Breast epithelium (tissue), 4 donors: ENCODE measurements around the gene BMAL1. TPM values are rescaled to one million over a fixed set of nuclear protein-coding genes. Genes with fewer than 3 reads are reported as not detected.

ENCODE experiments used
- DNase-seq, 2 donors: peaks; one replicate each; pipeline ENCODE4 v3.0.0-alpha.2; 2019; ENCODE audit warnings: low spot score in 2 of 2
- H3K27ac ChIP-seq, 2 donors: fragments of 200-600 bp; sonication (generic) in 1 of 2; one replicate each; pipeline ENCODE4 v1.5.1; 2016 to 2019; ENCODE audit warnings: mild to moderate bottlenecking in 1 of 2
- H3K27me3 ChIP-seq, 2 donors: fragments of 200-600 bp; sonication (generic) in 1 of 2; one replicate each; pipeline versions ENCODE4 v1.5.1 to v1.6.0; 2017 to 2019; ENCODE audit warnings: control low read depth in 1 of 2, mild to moderate bottlenecking in 1 of 2
- H3K36me3 ChIP-seq: fragments of 200-600 bp; one replicate; pipeline ENCODE4 v1.5.1; 2019
- H3K4me1 ChIP-seq, 2 donors: fragments of 200-600 bp; sonication (generic); one replicate each; pipeline ENCODE4 v1.5.1; 2016 to 2019; ENCODE audit warnings: control low read depth in 1 of 2
- H3K4me3 ChIP-seq, 3 donors: fragments of 200-600 bp; sonication (generic); 1 replicate in 2 of 3; 2 replicates in 1 of 3; pipeline ENCODE4 v1.5.1; 2016 to 2019; ENCODE audit warnings: mild to moderate bottlenecking in 3 of 3, moderate library complexity in 2 of 3
- H3K9me3 ChIP-seq, 2 donors: fragments of 200-600 bp; sonication (generic) in 1 of 2; one replicate each; pipeline ENCODE4 v1.5.1; 2016 to 2019; ENCODE audit warnings: control low read depth in 1 of 2
- CTCF ChIP-seq, 3 donors: fragments of 450-650 bp; IDR thresholded peaks; one replicate each; pipeline ENCODE4 v1.5.1; 2016 to 2017; ENCODE audit warnings: antibody characterized with exemption in 3 of 3, mild to moderate bottlenecking in 3 of 3, moderate library complexity in 3 of 3
- POLR2A ChIP-seq: fragments of 450-650 bp; IDR thresholded peaks from one replicate; pipeline ENCODE4 v1.6.1; 2016; ENCODE audit warnings: antibody characterized with exemption, mild to moderate bottlenecking, moderate library complexity
- POLR2AphosphoS5 ChIP-seq, 3 donors: sonication (generic); formaldehyde crosslinking; IDR thresholded peaks; one replicate each; pipeline ENCODE4 v1.6.1; 2017; ENCODE audit warnings: antibody characterized with exemption in 3 of 3
- intact Hi-C: fragments of 100-400 bp; cut with DNase I; formaldehyde crosslinking; loops from one replicate; pipeline ENCODE4 v1.15.1; 2023; ENCODE audit warnings: low total_unique reads
- total RNA-seq, 3 donors: library from RNA; depleted of rRNA; stranded (reverse); fragments of >200 nt; gene quantifications; one replicate each; pipeline ENCODE4 v1.1.0, GENCODE V29; 2016

BMAL1 gene
- total RNA-seq, 3 donors from 2014 or later, result 42.0 to 57.5 (median 48.8) TPM

GRCh38 chr11:13335319-13335718 lies 57.7 kb downstream of the BMAL1 start:
- Histone ChIP-seq H3K4me1 (peaks cover 9 to 31% of the 10 kb centered on the region in 2 donors), H3K27ac (no peak overlapping the region), H3K9me3 (no peaks in the 10 kb centered on the region), H3K27me3 (no peaks in the 10 kb centered on the region), H3K36me3 (no peaks in the 10 kb centered on the region), H3K4me3 (no peak overlapping the region)
- peak in 1 of 2 donors; percentile 52 for DNase-seq
- intact Hi-C loops, result no loop called here
- TF ChIP-seq POLR2A (no peak), CTCF (IDR thresholded peaks at IDR 0.05) (peak; percentile 53 to 74 (median 68)), POLR2AphosphoS5 (IDR thresholded peaks at IDR 0.05) (no peak)

- DNase-seq, result no peak
- H3K9me3 ChIP-seq, result no peaks in the 10 kb centered on the region
- H3K4me1 ChIP-seq, result peaks cover 9 to 30% of the 10 kb centered on the region in 2 donors
- H3K4me3 ChIP-seq, result no peak overlapping the region
- H3K27ac ChIP-seq, result peak overlapping the region; percentile 29 to 48
- TF ChIP-seq CTCF (IDR thresholded peaks at IDR 0.05), result no peak
- no peak for TF ChIP-seq POLR2A
- no peak for TF ChIP-seq POLR2AphosphoS5 (IDR thresholded peaks at IDR 0.05)
- H3K27me3 ChIP-seq, result no peaks in the 10 kb centered on the region
- H3K36me3 ChIP-seq, result no peaks in the 10 kb centered on the region
- intact Hi-C loops, result no loop called here
Measured at GRCh38 chr11:13336246-13336878, 58.8 kb downstream of the BMAL1 start.

- intact Hi-C loops, result no loop called here
- peak overlapping the region; percentile 72 to 75 for H3K27ac ChIP-seq
- H3K4me3 ChIP-seq, result peak overlapping the region; percentile 7 to 20 (median 13)
- peaks cover 9 to 30% of the 10 kb centered on the region in 2 donors for H3K4me1 ChIP-seq
- H3K36me3 ChIP-seq, result no peaks in the 10 kb centered on the region
- H3K9me3 ChIP-seq, result no peaks in the 10 kb centered on the region
- DNase-seq, result no peak
- no peaks in the 10 kb centered on the region for H3K27me3 ChIP-seq
- no peak for TF ChIP-seq CTCF (IDR thresholded peaks at IDR 0.05)
- TF ChIP-seq POLR2AphosphoS5 (IDR thresholded peaks at IDR 0.05), result no peak
- no peak for TF ChIP-seq POLR2A
Measured at GRCh38 chr11:13338019-13338426, 60.4 kb downstream of the BMAL1 start.

GRCh38 chr11:13338427-13339069 lies 61.0 kb downstream of the BMAL1 start:
- Histone ChIP-seq H3K4me1 (peaks cover 9 to 28% of the 10 kb centered on the region in 2 donors), H3K27me3 (no peaks in the 10 kb centered on the region), H3K4me3 (peak overlapping the region in 2 of 3 donors; percentile 7 to 20), H3K9me3 (no peaks in the 10 kb centered on the region), H3K36me3 (no peaks in the 10 kb centered on the region), H3K27ac (peak overlapping the region; percentile 72 to 75)
- TF ChIP-seq POLR2A, result no peak
- TF ChIP-seq CTCF (IDR thresholded peaks at IDR 0.05), result no peak
- TF ChIP-seq POLR2AphosphoS5 (IDR thresholded peaks at IDR 0.05), result no peak
- DNase-seq, result no peak
- intact Hi-C loops, result no loop called here
